HG03097 (cell line): ENCODE results near the gene HOXD9.

Source experiments
- ATAC-seq: cut with Tn5 transposase; IDR thresholded peaks from one replicate; pipeline ENCODE4 v1.9.1; 2021; ENCODE audit not compliant: unreplicated experiment, low FRiP score

HOXD9 gene

GRCh38 chr2:176109192-176109901, 13.2 kb upstream of the HOXD9 start:
- no peak for ATAC-seq

GRCh38 chr2:176109946-176110345, 12.6 kb upstream of the HOXD9 start:
- ATAC-seq, result no peak

GRCh38 chr2:176110415-176111308, 11.9 kb upstream of the HOXD9 start:
- no peak for ATAC-seq

GRCh38 chr2:176111309-176111663, 11.2 kb upstream of the HOXD9 start:
- no peak for ATAC-seq

DNA sequence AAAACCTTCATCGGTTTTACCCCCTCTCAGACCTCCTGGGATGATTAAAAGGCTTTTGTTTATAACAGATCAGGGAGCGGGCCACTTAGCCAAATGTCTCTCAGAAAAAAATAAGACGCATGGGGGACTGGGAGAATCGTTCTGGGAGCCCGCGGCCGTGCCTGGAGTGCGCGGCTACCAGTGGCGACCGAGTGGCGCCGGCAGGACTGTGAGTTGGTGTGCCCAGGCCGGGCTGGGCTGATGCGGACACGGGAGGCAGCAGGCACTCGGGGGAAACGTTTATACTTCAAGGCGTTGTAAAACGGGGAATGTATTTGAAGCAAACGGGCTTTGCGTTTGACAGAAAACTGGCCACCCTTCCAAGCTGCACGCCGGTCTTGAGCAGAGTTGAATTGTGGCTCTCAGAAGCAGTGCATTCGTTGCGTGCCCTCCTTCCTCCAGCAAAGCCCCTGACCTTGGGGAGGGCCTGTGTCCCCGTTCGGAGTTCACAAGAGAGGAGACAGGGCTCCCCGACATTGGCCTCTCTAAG, 10.6 kb upstream of the HOXD9 start:
- ATAC-seq, result no peak

DNA sequence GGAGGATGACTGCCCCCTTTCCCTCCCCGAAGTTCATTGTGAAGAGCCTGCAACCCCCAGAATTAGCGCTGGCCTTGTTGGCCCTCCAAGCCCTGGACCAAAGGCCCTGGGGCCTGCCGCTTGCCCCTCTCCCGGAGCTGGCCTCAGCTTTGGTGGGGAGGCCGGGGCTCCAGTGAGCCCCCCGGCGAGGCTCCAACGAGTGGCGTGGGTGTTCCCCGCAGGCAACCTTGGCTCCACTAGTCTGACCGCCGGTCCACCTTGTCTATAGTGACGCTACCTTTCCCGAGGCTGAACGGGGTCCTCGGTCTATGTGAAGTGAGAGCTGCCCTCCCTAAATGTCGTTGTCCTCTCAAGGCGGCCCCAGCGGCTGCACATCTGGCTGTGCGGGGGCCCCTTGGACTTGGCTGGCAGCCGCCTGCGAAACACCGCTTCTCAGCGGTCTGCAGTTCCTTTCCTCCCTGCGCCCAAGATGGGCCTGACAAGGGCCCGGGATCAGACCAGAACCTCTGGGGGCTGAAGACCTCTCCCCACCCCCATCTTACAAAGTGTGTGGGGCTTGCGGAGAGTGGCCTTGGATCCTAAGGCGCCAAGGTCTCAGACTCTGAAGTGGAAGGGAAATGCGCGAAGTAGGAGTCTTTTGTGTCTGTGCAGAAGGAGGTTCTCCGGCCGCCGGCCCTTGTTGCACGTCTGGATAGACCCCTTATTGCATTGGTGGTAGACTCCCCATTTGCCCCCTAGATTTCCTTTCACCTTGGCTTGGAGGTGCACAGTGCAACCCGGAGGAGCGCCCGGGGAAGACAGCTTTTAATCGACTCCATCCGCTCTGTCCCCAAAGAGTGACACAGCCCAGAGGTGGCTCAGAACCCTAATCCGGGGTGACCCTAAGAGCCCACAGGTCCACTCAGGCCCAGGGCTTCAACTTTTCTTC, 9.9 kb upstream of the HOXD9 start:
- ATAC-seq, result no peak

GRCh38 chr2:176114120-176114929, 8.2 kb upstream of the HOXD9 start:
- no peak for ATAC-seq

GRCh38 chr2:176114930-176115625, 7.4 kb upstream of the HOXD9 start:
- no peak for ATAC-seq

DNA sequence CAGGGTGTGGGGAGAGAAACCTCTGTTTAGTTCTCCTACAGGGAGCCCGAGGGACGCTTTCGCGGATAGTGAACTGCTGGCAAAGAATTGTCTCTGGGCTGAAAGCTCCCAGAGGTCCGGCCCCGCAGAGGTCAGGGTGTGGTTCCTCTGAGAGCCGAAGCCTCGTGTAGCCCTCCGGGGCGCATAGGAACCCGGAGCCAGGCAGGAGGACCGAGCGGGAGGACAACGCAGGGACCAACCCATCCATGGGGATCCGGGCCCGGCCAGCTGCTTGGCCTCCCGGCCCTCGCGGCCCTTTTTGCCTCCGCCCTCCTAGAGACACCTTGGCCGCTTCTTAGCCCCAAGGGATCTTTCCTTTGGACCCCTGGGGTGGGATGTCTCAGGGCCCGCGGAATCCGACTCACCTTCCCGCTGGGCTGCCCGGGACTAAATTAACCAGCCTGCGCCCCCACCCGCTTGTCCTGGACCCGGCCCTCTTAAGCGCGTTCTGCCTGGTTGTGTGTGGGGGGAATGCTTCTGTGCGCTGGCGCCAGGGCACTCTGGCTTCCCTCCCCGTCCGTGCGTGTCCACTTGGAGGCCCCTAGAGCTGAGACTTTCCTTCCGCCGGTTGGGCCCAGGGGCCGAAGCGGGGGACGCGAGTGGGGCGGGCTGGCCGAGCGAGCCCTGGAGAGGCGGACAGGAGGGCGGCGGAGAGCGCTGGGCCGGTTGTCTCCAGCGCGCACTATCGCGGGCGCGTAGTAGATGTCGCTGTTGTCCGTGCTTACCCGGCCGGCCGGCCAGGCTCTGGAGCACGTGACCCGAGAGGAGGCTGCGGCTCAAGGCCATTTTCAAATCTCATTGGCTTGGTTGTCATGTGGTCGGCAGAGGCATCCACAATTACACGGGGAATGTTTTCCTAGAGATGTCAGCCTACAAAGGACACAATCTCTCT, 6.4 kb upstream of the HOXD9 start, which contains the start of gene HOXD10:
Gene HOXD10 (plus strand): TSS at position 896 of the 931 bp plus-strand sequence. CDS start 56 bp downstream, outside the sequence.
- no peak for ATAC-seq

- no peak for ATAC-seq
Observed at GRCh38 chr2:176117162-176117822, 5.2 kb upstream of the HOXD9 start.

DNA sequence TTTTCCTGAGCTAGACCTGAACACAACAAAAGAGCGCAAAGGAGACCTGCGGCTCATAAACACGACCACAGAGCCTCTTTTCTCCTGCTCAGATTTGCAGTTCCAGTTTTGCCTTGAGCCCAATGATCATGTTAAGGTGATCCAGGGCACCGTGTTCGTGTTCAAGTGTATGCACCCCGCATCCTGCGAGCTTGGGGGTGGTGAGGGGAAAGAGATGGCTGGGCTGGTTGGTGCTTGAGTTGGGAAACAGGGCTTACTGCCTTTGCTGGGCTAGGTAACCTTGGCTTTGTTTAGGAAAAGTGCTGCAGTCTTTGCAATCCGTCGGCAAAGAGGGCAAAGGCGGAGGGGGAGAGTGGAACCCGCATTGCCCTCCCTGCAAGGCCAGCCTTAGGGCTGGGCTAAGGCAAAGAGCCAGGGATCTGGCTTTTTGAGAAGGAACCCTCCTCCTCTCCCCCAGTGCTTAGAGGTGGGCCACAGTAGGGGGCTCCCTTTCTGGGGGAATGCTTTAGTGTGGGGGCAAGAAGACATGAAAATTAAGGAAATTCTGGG, 4.6 kb upstream of the HOXD9 start:
- ATAC-seq, result no peak

DNA sequence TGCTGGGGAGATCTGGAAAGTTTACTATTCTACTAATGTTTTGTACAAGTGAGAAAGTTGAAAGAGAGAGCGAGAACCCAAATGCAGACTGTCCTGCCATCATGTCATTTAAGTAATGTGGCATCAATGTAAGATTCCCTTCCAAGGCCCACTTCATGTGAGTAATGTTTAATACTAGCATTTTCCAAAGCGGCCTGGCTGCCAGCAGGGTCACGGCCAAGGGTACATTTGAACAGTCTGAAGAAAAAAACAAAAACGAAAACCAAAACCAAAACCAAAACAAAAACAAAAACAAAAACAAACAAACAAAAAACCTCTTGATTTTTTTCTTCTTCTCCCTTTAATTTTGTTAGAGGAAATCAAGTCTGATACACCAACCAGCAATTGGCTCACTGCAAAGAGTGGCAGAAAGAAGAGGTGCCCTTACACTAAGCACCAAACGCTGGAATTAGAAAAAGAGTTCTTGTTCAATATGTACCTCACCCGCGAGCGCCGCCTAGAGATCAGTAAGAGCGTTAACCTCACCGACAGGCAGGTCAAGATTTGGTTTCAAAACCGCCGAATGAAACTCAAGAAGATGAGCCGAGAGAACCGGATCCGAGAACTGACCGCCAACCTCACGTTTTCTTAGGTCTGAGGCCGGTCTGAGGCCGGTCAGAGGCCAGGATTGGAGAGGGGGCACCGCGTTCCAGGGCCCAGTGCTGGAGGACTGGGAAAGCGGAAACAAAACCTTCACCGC, 3.7 kb upstream of the HOXD9 start:
- no peak for ATAC-seq

- no peak for ATAC-seq
Observed at GRCh38 chr2:176120364-176121189, 1.9 kb upstream of the HOXD9 start.

DNA sequence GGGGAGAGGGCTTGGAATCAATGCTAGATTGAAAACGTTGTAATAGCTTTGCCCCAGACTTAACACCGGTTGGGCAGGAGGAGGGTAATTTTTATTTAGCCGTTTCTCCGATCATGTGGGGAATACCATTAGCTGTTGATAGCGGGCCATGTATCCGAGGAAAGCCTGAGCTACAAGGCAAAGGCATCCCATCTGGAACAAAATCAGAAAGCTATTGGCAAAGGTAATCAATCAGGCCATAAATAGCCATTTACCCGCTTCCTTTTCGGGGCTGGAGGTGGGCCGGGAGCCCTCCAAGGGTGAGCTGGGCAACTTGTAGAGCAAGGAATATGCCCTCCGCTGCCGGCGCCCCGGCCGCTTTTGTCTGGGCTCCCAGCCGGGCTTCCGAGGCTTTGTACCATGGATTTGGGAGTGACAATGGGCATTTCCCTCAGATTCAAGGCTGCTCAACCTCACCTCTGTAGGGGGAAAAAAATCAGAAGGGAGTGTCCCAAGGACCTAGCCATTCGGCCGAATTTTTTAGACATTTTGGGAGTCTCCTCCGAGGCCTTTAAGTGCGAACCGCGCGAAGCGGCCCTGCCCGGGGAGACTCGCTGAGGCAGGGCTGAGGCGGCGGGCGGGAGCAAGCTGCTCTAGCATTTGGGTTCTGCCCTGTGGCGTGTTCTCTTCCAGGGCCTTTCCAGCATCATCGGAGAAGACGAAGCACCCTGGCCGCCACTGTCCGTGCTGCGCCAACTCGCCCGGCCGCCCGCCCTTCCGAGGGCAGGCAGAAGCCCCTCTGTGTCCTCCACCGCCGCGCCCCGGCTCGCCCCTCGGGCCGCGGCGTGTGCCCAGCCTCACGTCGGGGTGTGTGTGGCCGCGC, 1.1 kb upstream of the HOXD9 start:
- ATAC-seq, result no peak
